ENCODE results near the gene TRPT1. TPM values are rescaled to one million over a fixed set of nuclear protein-coding genes. Genes with fewer than 3 reads are reported as not detected.

TRPT1 gene
- total RNA-seq, 4 donors from 2014 or later = 41.4 to 59.9 (median 50.3) TPM

DNA sequence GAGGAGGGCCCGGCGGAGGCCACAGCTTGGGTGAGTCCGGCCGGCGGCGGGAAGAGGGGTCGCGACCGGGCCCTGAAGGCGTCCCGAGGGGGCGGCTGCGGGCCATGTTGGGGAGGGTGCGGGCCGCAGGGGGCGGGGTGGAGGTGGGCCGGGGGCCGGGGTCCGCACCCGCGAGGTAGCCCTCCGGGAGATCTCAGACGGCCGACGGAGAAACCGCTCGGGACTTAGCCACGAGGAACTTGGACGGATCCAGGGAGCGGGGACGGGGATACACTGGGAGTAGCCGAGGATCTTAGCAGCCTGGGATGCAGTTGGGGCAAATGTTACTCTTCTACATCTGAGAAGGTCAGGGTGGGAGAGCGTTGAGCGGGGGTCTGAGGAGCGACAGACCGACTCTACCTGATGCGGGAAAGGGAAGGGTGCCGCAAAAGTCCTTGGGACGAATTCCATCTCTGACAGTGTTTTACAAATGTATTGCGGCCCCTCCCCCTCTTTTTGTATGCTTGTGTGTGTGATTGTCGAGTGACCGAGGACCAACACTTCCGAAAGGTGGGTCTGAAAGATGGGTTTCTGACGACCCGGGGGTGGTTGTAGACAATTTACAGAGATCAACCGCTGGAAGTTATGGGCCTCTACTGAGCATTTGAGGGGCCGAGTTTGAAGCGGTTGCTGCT is 39.4 kb downstream of the TRPT1 start:
- WGBS, 2 donors (ENCODE audit: low coverage in 1 of 2) = 1 to 4% methylated on average over 5 to 16 of the region's 48 CpGs
- H3K4me3 ChIP-seq = no peak overlapping the region
- no peaks in the 10 kb centered on the region for H3K27me3 ChIP-seq
- TF ChIP-seq EP300 (IDR thresholded peaks at IDR 0.05) = no peak
- H3K36me3 ChIP-seq = peaks cover 0 to 6% of the 10 kb centered on the region in 2 donors
- peak overlapping the region in 1 of 4 donors; percentile 71 for H3K27ac ChIP-seq
- no peak for ATAC-seq
- no peaks in the 10 kb centered on the region for H3K9me3 ChIP-seq
- H3K4me1 ChIP-seq = peaks cover 0 to 35% (median 18%) of the 10 kb centered on the region in 3 donors

DNA sequence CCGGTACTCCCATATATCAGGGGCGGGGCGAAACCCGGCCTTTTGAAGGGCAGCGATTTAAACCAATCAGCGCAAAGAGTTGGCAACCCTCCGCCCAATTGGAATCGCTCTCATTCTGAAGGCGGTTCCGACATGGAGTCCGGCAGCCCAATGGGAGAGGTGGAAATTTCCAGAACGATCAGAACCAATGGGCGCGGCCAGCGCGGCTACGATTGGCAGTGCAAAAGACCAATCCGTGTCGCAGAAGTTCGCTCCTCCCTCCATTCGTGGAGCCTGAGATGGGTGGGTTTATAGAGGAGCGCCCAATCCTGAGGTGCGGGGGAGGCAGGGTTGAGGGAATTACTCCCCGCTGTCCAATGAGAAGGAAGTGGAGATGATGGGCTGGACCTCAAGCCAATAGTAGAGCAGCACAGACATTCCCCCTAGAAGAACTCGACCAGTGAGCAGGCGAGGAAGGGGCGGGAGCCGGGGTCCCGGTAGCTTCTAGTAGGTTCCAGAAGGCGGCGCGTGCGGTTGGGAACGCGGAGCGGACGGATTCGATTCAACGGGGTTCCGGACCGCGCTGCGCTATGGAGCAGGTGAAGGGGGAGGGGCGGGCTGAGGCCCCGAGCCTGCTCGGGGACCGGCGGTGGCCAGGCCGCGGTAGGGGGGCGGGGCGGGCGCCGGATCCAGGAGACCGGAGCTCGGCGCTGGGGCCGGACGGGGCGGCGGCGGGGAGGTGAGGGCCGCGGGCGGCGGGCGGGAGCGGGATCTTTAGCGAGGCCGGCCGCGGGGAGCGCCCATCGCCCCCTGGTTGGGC is 40.1 kb downstream of the TRPT1 start, which contains the start of gene STIP1:
TSS of gene STIP1 (plus strand) at position 479 of the 799 bp plus-strand sequence. CDS start at position 570, 91 bp downstream.
- peaks cover 2 to 43% (median 24%) of the 10 kb centered on the region in 3 donors for H3K4me1 ChIP-seq
- no peaks in the 10 kb centered on the region for H3K27me3 ChIP-seq
- H3K36me3 ChIP-seq = peaks cover 0 to 5% of the 10 kb centered on the region in 2 donors
- 0% methylated on average over 1 of the region's 74 CpGs; no CpG with 5 or more reads in 1 of the 2 donors for WGBS, 2 donors (ENCODE audit: low coverage in 1 of 2)
- H3K9me3 ChIP-seq = no peaks in the 10 kb centered on the region
- H3K4me3 ChIP-seq = peak within 1 kb of the TSS; percentile 58 to 61
- TF ChIP-seq POLR2A (IDR thresholded peaks at IDR 0.05) (peak in 1 of 2 donors; percentile 26), EP300 (IDR thresholded peaks at IDR 0.05) (no peak), CTCF (IDR thresholded peaks at IDR 0.05) (peak in 2 of 4 experiments; percentile 62 to 63), POLR2AphosphoS5 (IDR thresholded peaks at IDR 0.05) (peak; percentile 85)
- H3K27ac ChIP-seq = peak within 1 kb of the TSS; percentile 81 to 98 (median 91)
- ATAC-seq = peak; percentile 93

- H3K27ac ChIP-seq = peak overlapping the region; percentile 81 to 98 (median 91)
- H3K27me3 ChIP-seq = no peaks in the 10 kb centered on the region
- peaks cover 2 to 49% (median 28%) of the 10 kb centered on the region in 3 donors for H3K4me1 ChIP-seq
- TF ChIP-seq POLR2A (IDR thresholded peaks at IDR 0.05) (peak; percentile 98), POLR2AphosphoS5 (IDR thresholded peaks at IDR 0.05) (peak; percentile 96), CTCF (IDR thresholded peaks at IDR 0.05) (peak in 3 of 4 experiments; percentile 62 to 74 (median 62)), EP300 (IDR thresholded peaks at IDR 0.05) (no peak)
- WGBS, 2 donors (ENCODE audit: low coverage in 1 of 2) = 0% methylated on average over 7 of the region's 52 CpGs; no CpG with 5 or more reads in 1 of the 2 donors
- H3K36me3 ChIP-seq = no peaks in the 10 kb centered on the region
- ATAC-seq = peak; percentile 73
- H3K4me3 ChIP-seq = peak overlapping the region; percentile 58 to 61
- no peaks in the 10 kb centered on the region for H3K9me3 ChIP-seq
Measured at GRCh38 chr11:64185175-64185692, 40.8 kb downstream of the TRPT1 start.

- TF ChIP-seq EP300 (IDR thresholded peaks at IDR 0.05) = no peak
- TF ChIP-seq POLR2AphosphoS5 (IDR thresholded peaks at IDR 0.05) = no peak
- no peak for TF ChIP-seq CTCF (IDR thresholded peaks at IDR 0.05)
- TF ChIP-seq POLR2A (IDR thresholded peaks at IDR 0.05) = no peak
- no peaks in the 10 kb centered on the region for H3K9me3 ChIP-seq
- ATAC-seq = no peak
- no peaks in the 10 kb centered on the region for H3K27me3 ChIP-seq
- H3K36me3 ChIP-seq = no peaks in the 10 kb centered on the region
- peaks cover 2 to 53% (median 28%) of the 10 kb centered on the region in 3 donors for H3K4me1 ChIP-seq
- 67 to 71% methylated on average over 1 of the region's 7 CpGs for WGBS, 2 donors (ENCODE audit: low coverage in 1 of 2)
- no peak overlapping the region for H3K4me3 ChIP-seq
- peak overlapping the region in 3 of 4 donors; percentile 48 to 98 (median 86) for H3K27ac ChIP-seq
Measured at GRCh38 chr11:64183890-64184289, 42.1 kb downstream of the TRPT1 start.
